K562 (cell line): Measurements from ENCODE around the gene SETD1B. TPM values are rescaled to one million over a fixed set of nuclear protein-coding genes. Genes with fewer than 3 reads are reported as not detected.

Experiments used
- BRD4 ChIP-seq: fragments of 200-600 bp; sonication (generic); IDR thresholded peaks from 2 replicates; pipeline ENCODE4 v1.6.1; 2017; ENCODE audit warnings: inconsistent platforms
- MGA ChIP-seq: fragments of 450-650 bp; IDR thresholded peaks from 2 replicates; pipeline ENCODE4 v1.6.1; 2016; ENCODE audit warnings: mild to moderate bottlenecking, moderate library complexity
- OTX1 ChIP-seq: fragments of 450-650 bp; formaldehyde crosslinking; IDR thresholded peaks from 2 replicates; pipeline ENCODE4 v1.4.0; 2022; ENCODE audit warnings: mild to moderate bottlenecking
- ZBTB40 ChIP-seq, 2 experiments: fragments of 450-650 bp in 1 of 2; sonication (generic) in 1 of 2; formaldehyde crosslinking in 1 of 2; IDR thresholded peaks; 2 replicates each; pipeline versions ENCODE4 v1.7.1 to v1.9.0; 2016 to 2022; ENCODE audit warnings: inconsistent platforms in 1 of 2, mild to moderate bottlenecking in 1 of 2, missing genetic modification reagents in 1 of 2
- ZSCAN29 ChIP-seq: fragments of 450-650 bp; IDR thresholded peaks from 2 replicates; pipeline ENCODE4 v1.6.1; 2017
- polyA plus RNA-seq, 8 experiments: library from polyadenylated mRNA; depleted of rRNA in 4 of 8; stranded (reverse) in 5 of 8; unstranded in 3 of 8; fragments of >200 nt; fragmentation: Nextera tagmentation in 2 of 8; fragmentation: Illumina TruSeq in 1 of 8; extraction: Ambion mirVana in 2 of 8; extraction: Trizol in 1 of 8; gene quantifications; 2 replicates each; pipeline versions ENCODE4 v1.2.1 to v1.2.3, GENCODE V29; 2011 to 2014; ENCODE audit warnings: inconsistent platforms in 1 of 8, missing spikeins in 1 of 8
- total RNA-seq, 7 experiments: library from RNA; depleted of rRNA in 6 of 7; stranded (reverse); fragments of >200 nt in 6 of 7; fragmentation: Illumina TruSeq in 2 of 7; extraction: Trizol in 2 of 7; gene quantifications; 2 replicates each; pipeline versions ENCODE4 v1.2.1 to v1.2.3, GENCODE V29; 2011 to 2021; ENCODE audit warnings: low replicate concordance in 1 of 7

Gene SETD1B
- total and polyA plus RNA-seq, 9 of the 15 experiments (the other 6 are each of a cell fraction or from before 2014, with no cell fraction given) = 0.48 to 26.6 (median 2.3) TPM

- TF ChIP-seq ZBTB40 (IDR thresholded peaks at IDR 0.05) (no peak), ZBTB40 (CRISPR knock-in tag; IDR thresholded peaks at IDR 0.05) (no peak), ZSCAN29 (no peak), MGA (no peak), OTX1 (CRISPR knock-in tag) (no peak), BRD4 (no peak)
Measured at GRCh38 chr12:121781998-121782979, 21.5 kb upstream of the SETD1B start (continued).
